ENCODE measurements around the gene ARHGEF37.

The ARHGEF37 gene

GRCh38 chr5:149604321-149604720 is 23.0 kb downstream of the ARHGEF37 start:
- Histone ChIP-seq H2AFZ (ENCODE audit: low read depth, low read length) (no peak overlapping the region), H3K27me3 (ENCODE audit: insufficient read depth, low read length, poor library complexity) (no peaks in the 10 kb centered on the region), H3K9me3 (ENCODE audit: insufficient read depth, low read length, severe bottlenecking) (no peaks in the 10 kb centered on the region), H3K9ac (ENCODE audit: low read depth, low read length) (no peak overlapping the region), H3K36me3 (ENCODE audit: insufficient read depth, low read length) (no peaks in the 10 kb centered on the region), H4K20me1 (ENCODE audit: insufficient read depth, low read length) (no peaks in the 10 kb centered on the region), H3K4me3 (ENCODE audit: low read depth in 1 of 2, low read length in 2 of 2) (no peak overlapping the region), H3K27ac (ENCODE audit: low read length) (no peak overlapping the region), H3K4me2 (ENCODE audit: insufficient read depth, low read length) (no peak overlapping the region), H3K4me1 (ENCODE audit: insufficient read depth, low read length) (no peaks in the 10 kb centered on the region), H3K79me2 (ENCODE audit: insufficient read depth, low read length) (no peaks in the 10 kb centered on the region)
- ATAC-seq (ENCODE audit: insufficient read depth, low read depth) (no peak), DNase-seq (no peak)
- TF ChIP-seq CTCF (IDR thresholded peaks at IDR 0.05; ENCODE audit: borderline replicate concordance, extremely low read depth, low read length, poor library complexity, severe bottlenecking): no peak
- TF ChIP-seq EZH2 (IDR thresholded peaks at IDR 0.05; ENCODE audit: borderline replicate concordance, low read depth, low read length, severe bottlenecking): no peak

GRCh38 chr5:149605354-149605997 is 24.2 kb downstream of the ARHGEF37 start:
- Histone ChIP-seq H3K27me3 (ENCODE audit: insufficient read depth, low read length, poor library complexity) (no peaks in the 10 kb centered on the region), H3K27ac (ENCODE audit: low read length) (no peak overlapping the region), H3K9me3 (ENCODE audit: insufficient read depth, low read length, severe bottlenecking) (no peaks in the 10 kb centered on the region), H3K4me3 (ENCODE audit: low read depth in 1 of 2, low read length in 2 of 2) (no peak overlapping the region), H3K9ac (ENCODE audit: low read depth, low read length) (no peak overlapping the region), H3K4me2 (ENCODE audit: insufficient read depth, low read length) (no peak overlapping the region), H4K20me1 (ENCODE audit: insufficient read depth, low read length) (no peaks in the 10 kb centered on the region), H3K79me2 (ENCODE audit: insufficient read depth, low read length) (no peaks in the 10 kb centered on the region), H2AFZ (ENCODE audit: low read depth, low read length) (no peak overlapping the region), H3K36me3 (ENCODE audit: insufficient read depth, low read length) (no peaks in the 10 kb centered on the region), H3K4me1 (ENCODE audit: insufficient read depth, low read length) (no peaks in the 10 kb centered on the region)
- DNase-seq: no peak
- no peak for TF ChIP-seq CTCF (IDR thresholded peaks at IDR 0.05; ENCODE audit: borderline replicate concordance, extremely low read depth, low read length, poor library complexity, severe bottlenecking)
- no peak for TF ChIP-seq EZH2 (IDR thresholded peaks at IDR 0.05; ENCODE audit: borderline replicate concordance, low read depth, low read length, severe bottlenecking)
- ATAC-seq (ENCODE audit: insufficient read depth, low read depth): no peak

DNA sequence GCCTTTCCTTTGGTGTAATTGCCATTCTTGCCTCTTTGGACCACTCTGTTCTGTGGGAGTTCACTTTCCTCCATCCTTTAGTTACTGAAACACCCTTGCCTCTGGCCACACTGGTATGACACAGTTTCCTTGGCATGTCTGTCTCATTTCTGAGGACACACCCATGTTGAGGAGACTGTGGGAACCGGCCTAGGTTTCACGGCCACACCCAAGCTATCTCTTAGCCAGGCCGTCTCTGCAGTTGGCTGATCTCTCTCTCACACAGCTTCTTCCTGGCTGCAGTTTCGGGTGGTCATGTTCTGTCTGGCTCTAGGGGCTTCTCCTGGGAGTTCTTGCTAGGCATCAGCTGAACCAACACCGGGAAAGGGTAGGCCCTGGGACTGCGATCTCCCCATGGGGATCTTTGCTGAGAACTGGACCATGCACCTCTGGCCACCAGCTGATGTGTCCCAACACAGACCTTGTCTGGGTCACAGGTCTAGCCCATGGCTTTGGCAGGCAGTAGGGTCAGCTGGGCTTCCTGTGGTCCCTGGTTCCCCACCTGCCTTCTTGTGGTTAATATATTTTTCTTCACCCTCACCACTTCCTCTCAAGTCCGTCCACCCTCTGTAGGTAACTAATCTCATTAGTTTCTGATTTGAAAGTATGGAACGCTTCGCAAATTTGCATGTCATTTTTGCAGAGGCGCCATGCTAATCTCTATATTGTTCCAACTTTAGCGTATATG is 24.9 kb downstream of the ARHGEF37 start:
- Histone ChIP-seq H3K4me2 (ENCODE audit: insufficient read depth, low read length) (no peak overlapping the region), H3K36me3 (ENCODE audit: insufficient read depth, low read length) (no peaks in the 10 kb centered on the region), H3K9me3 (ENCODE audit: insufficient read depth, low read length, severe bottlenecking) (no peaks in the 10 kb centered on the region), H3K4me3 (ENCODE audit: low read depth in 1 of 2, low read length in 2 of 2) (no peak overlapping the region), H3K4me1 (ENCODE audit: insufficient read depth, low read length) (no peaks in the 10 kb centered on the region), H3K27me3 (ENCODE audit: insufficient read depth, low read length, poor library complexity) (no peaks in the 10 kb centered on the region), H3K9ac (ENCODE audit: low read depth, low read length) (no peak overlapping the region), H3K79me2 (ENCODE audit: insufficient read depth, low read length) (no peaks in the 10 kb centered on the region), H3K27ac (ENCODE audit: low read length) (no peak overlapping the region), H2AFZ (ENCODE audit: low read depth, low read length) (no peak overlapping the region), H4K20me1 (ENCODE audit: insufficient read depth, low read length) (no peaks in the 10 kb centered on the region)
- DNase-seq (no peak), ATAC-seq (ENCODE audit: insufficient read depth, low read depth) (no peak)
- no peak for TF ChIP-seq EZH2 (IDR thresholded peaks at IDR 0.05; ENCODE audit: borderline replicate concordance, low read depth, low read length, severe bottlenecking)
- no peak for TF ChIP-seq CTCF (IDR thresholded peaks at IDR 0.05; ENCODE audit: borderline replicate concordance, extremely low read depth, low read length, poor library complexity, severe bottlenecking)

All from DND-41 (cell line).